ENCODE data around the gene MUC4.
A peak's percentile ranks its signal among the peaks of the same experiment; 100 is the strongest.

The MUC4 gene

GRCh38 chr3:195850857-195851543, 39.3 kb upstream of the MUC4 start:
- no peak overlapping the region for H3K27ac ChIP-seq (replicated peaks)
- peak; percentile 86 to 92 for DNase-seq (ENCODE audit: low read depth in 1 of 2, low spot score in 1 of 2)
- H3K27me3 ChIP-seq (ENCODE audit: insufficient read depth, poor library complexity, severe bottlenecking) = no peaks in the 10 kb centered on the region
- no peak overlapping the region for H3K4me3 ChIP-seq (replicated peaks; ENCODE audit: insufficient read depth, low read length)
- TF ChIP-seq GABPA (IDR thresholded peaks at IDR 0.05; ENCODE audit: low read depth) = no peak
- TF ChIP-seq, protein P1, sequence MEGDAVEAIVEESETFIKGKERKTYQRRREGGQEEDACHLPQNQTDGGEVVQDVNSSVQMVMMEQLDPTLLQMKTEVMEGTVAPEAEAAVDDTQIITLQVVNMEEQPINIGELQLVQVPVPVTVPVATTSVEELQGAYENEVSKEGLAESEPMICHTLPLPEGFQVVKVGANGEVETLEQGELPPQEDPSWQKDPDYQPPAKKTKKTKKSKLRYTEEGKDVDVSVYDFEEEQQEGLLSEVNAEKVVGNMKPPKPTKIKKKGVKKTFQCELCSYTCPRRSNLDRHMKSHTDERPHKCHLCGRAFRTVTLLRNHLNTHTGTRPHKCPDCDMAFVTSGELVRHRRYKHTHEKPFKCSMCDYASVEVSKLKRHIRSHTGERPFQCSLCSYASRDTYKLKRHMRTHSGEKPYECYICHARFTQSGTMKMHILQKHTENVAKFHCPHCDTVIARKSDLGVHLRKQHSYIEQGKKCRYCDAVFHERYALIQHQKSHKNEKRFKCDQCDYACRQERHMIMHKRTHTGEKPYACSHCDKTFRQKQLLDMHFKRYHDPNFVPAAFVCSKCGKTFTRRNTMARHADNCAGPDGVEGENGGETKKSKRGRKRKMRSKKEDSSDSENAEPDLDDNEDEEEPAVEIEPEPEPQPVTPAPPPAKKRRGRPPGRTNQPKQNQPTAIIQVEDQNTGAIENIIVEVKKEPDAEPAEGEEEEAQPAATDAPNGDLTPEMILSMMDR (IDR thresholded peaks at IDR 0.05; ENCODE audit: insufficient read depth, low read length) = peak; percentile 100

- Histone ChIP-seq H3K27ac (replicated peaks) (no peak overlapping the region), H3K4me3 (replicated peaks; ENCODE audit: insufficient read depth, low read length) (no peak overlapping the region), H3K27me3 (ENCODE audit: insufficient read depth, poor library complexity, severe bottlenecking) (no peaks in the 10 kb centered on the region)
- TF ChIP-seq, protein P1 (IDR thresholded peaks at IDR 0.05; ENCODE audit: insufficient read depth, low read length) = peak; percentile 20
- TF ChIP-seq, protein P2, sequence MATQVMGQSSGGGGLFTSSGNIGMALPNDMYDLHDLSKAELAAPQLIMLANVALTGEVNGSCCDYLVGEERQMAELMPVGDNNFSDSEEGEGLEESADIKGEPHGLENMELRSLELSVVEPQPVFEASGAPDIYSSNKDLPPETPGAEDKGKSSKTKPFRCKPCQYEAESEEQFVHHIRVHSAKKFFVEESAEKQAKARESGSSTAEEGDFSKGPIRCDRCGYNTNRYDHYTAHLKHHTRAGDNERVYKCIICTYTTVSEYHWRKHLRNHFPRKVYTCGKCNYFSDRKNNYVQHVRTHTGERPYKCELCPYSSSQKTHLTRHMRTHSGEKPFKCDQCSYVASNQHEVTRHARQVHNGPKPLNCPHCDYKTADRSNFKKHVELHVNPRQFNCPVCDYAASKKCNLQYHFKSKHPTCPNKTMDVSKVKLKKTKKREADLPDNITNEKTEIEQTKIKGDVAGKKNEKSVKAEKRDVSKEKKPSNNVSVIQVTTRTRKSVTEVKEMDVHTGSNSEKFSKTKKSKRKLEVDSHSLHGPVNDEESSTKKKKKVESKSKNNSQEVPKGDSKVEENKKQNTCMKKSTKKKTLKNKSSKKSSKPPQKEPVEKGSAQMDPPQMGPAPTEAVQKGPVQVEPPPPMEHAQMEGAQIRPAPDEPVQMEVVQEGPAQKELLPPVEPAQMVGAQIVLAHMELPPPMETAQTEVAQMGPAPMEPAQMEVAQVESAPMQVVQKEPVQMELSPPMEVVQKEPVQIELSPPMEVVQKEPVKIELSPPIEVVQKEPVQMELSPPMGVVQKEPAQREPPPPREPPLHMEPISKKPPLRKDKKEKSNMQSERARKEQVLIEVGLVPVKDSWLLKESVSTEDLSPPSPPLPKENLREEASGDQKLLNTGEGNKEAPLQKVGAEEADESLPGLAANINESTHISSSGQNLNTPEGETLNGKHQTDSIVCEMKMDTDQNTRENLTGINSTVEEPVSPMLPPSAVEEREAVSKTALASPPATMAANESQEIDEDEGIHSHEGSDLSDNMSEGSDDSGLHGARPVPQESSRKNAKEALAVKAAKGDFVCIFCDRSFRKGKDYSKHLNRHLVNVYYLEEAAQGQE (IDR thresholded peaks at IDR 0.05; ENCODE audit: insufficient replicate concordance, low read depth) = no peak
- peak; percentile 24 to 36 for DNase-seq (ENCODE audit: low read depth in 1 of 2, low spot score in 1 of 2)
Measured at GRCh38 chr3:195849322-195850074, 37.8 kb upstream of the MUC4 start.

DNA sequence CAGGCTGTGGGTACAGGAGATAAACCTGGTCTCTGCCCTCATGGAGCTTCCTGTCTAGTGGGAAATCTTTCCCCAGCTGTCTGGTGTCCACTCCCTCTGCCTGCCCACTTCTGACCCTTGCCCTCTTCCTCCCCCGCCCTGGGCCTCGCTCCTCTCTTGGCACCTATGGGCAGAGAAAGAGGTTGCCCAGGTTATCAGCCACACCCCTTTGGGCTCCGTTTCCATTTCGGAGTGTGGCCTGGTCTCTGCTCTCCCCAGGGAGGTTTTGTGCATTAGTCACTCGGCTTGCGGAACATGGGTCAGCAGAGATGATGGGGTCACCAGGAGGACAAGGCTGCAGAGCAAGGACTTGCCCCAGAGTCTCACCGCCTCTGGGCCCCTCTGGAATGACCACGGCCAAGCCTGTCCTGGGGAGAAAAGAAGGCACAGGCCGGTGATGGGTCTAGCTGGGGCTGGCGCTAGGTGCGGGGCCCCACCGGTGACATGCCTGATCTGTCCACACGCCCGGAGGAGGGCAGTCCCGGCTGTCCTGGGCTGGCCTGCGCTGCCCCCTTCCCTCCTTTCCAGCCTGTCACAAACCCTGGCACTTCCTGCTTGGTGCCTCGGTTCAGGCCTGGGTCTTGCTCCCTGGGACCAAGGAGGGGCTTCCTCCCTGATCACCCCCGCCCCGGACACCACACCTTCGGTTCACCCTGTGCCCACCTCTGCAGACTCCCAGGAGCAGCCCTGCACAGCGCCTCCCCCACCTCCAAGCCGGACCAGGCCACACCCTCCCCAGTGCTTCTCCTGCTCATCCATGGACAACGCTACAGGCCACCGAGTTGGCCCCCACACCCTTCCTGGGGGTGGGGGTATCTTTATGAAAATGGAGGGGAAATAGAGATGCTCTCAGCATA, 35.6 kb upstream of the MUC4 start:
- TF ChIP-seq, protein P1 (IDR thresholded peaks at IDR 0.05; ENCODE audit: insufficient read depth, low read length) = no peak
- no peak for TF ChIP-seq SPI1 (IDR thresholded peaks at IDR 0.05; ENCODE audit: borderline replicate concordance, low read depth)
- no peak for TF ChIP-seq POLR2AphosphoS5 (IDR thresholded peaks at IDR 0.05; ENCODE audit: low read depth)
- TF ChIP-seq GABPA (IDR thresholded peaks at IDR 0.05; ENCODE audit: low read depth) = no peak
- TF ChIP-seq, protein P2 (IDR thresholded peaks at IDR 0.05; ENCODE audit: insufficient replicate concordance, low read depth) = no peak
- no peak for DNase-seq (ENCODE audit: low read depth in 1 of 2, low spot score in 1 of 2)
- no peak overlapping the region for H3K4me3 ChIP-seq (replicated peaks; ENCODE audit: insufficient read depth, low read length)

More for the DNA sequence above, 35.6 kb upstream of the MUC4 start:
- H3K27ac ChIP-seq (replicated peaks) = no peak overlapping the region
- H3K27me3 ChIP-seq (ENCODE audit: insufficient read depth, poor library complexity, severe bottlenecking) = no peaks in the 10 kb centered on the region
